ENCODE results near the gene PANK3. TPM values are rescaled to one million over a fixed set of nuclear protein-coding genes. Genes with fewer than 3 reads are reported as not detected.
"Not testable (repeated sequence)": the region's sequence is repeated elsewhere in the genome, so short reads cannot be mapped to it uniquely, and the experiment has no call there.

The PANK3 gene
- total RNA-seq, 1 donor from 2014 or later = 91.8 TPM

- Mint-ChIP-seq H3K36me3 (no peaks in the 10 kb centered on the region), H3K27me3 (peaks cover 4% of the 10 kb centered on the region), H3K27ac (no peak overlapping the region), H3K4me1 (ENCODE audit: unreplicated experiment) (peaks cover 27% of the 10 kb centered on the region), H3K9me3 (no peaks in the 10 kb centered on the region), H3K4me3 (no peak overlapping the region)
- TF ChIP-seq CTCF (conservative IDR thresholded peaks at IDR 0.05) = no peak
- no peak for DNase-seq (ENCODE audit: extremely low spot score, unreplicated experiment)
These were observed 23.3 kb upstream of the PANK3 start for GRCh38 chr5:168602517-168602916.

- Mint-ChIP-seq H3K9me3 (no peaks in the 10 kb centered on the region), H3K4me3 (no peak overlapping the region), H3K36me3 (no peaks in the 10 kb centered on the region), H3K4me1 (ENCODE audit: unreplicated experiment) (peaks cover 27% of the 10 kb centered on the region), H3K27ac (no peak overlapping the region), H3K27me3 (peaks cover 4% of the 10 kb centered on the region)
- DNase-seq (ENCODE audit: extremely low spot score, unreplicated experiment) = no peak
- no peak for TF ChIP-seq CTCF (conservative IDR thresholded peaks at IDR 0.05)
These were observed 22.8 kb upstream of the PANK3 start for GRCh38 chr5:168601972-168602371.

- DNase-seq (ENCODE audit: extremely low spot score, unreplicated experiment) = no peak
- Mint-ChIP-seq H3K27ac (no peak overlapping the region), H3K36me3 (no peaks in the 10 kb centered on the region), H3K4me3 (no peak overlapping the region), H3K4me1 (ENCODE audit: unreplicated experiment) (peaks cover 27% of the 10 kb centered on the region), H3K27me3 (peaks cover 13% of the 10 kb centered on the region), H3K9me3 (no peaks in the 10 kb centered on the region)
- TF ChIP-seq CTCF (conservative IDR thresholded peaks at IDR 0.05) = no peak
These were observed 21.2 kb upstream of the PANK3 start for GRCh38 chr5:168600409-168600808.

- Mint-ChIP-seq H3K36me3 (no peaks in the 10 kb centered on the region), H3K27me3 (peaks cover 15% of the 10 kb centered on the region), H3K4me3 (no peak overlapping the region), H3K9me3 (no peaks in the 10 kb centered on the region), H3K27ac (no peak overlapping the region), H3K4me1 (ENCODE audit: unreplicated experiment) (peaks cover 26% of the 10 kb centered on the region)
- TF ChIP-seq CTCF (conservative IDR thresholded peaks at IDR 0.05) = no peak
- DNase-seq (ENCODE audit: extremely low spot score, unreplicated experiment) = no peak
These were observed 20.7 kb upstream of the PANK3 start for GRCh38 chr5:168599826-168600225.

GRCh38 chr5:168598639-168599038 is 19.5 kb upstream of the PANK3 start:
- Mint-ChIP-seq H3K4me1 (ENCODE audit: unreplicated experiment) (peaks cover 22% of the 10 kb centered on the region), H3K27ac (no peak overlapping the region), H3K36me3 (no peaks in the 10 kb centered on the region), H3K27me3 (peaks cover 15% of the 10 kb centered on the region), H3K4me3 (no peak overlapping the region), H3K9me3 (no peaks in the 10 kb centered on the region)
- no peak for TF ChIP-seq CTCF (conservative IDR thresholded peaks at IDR 0.05)
- DNase-seq (ENCODE audit: extremely low spot score, unreplicated experiment) = no peak

- Mint-ChIP-seq H3K4me1 (ENCODE audit: unreplicated experiment) (peaks cover 22% of the 10 kb centered on the region), H3K27ac (no peak overlapping the region), H3K4me3 (no peak overlapping the region), H3K36me3 (no peaks in the 10 kb centered on the region), H3K27me3 (peaks cover 15% of the 10 kb centered on the region), H3K9me3 (no peaks in the 10 kb centered on the region)
- TF ChIP-seq CTCF (conservative IDR thresholded peaks at IDR 0.05) = no peak
- DNase-seq (ENCODE audit: extremely low spot score, unreplicated experiment) = no peak
These were observed 17.8 kb upstream of the PANK3 start for GRCh38 chr5:168596927-168597326.

- H3K4me3 Mint-ChIP-seq; H3K27ac Mint-ChIP-seq; H3K9me3 Mint-ChIP-seq; DNase-seq (ENCODE audit: extremely low spot score, unreplicated experiment); H3K36me3 Mint-ChIP-seq: not testable (repeated sequence)
- Mint-ChIP-seq H3K4me1 (ENCODE audit: unreplicated experiment) (peaks cover 22% of the 10 kb centered on the region), H3K27me3 (peaks cover 15% of the 10 kb centered on the region)
These were observed 17.0 kb upstream of the PANK3 start for GRCh38 chr5:168596122-168596521.

Data from type B pancreatic cell (in vitro differentiated cells).